SK-N-SH treated with all-trans-retinoic acid at 6 μM for 48 hours (cell line): Measurements from ENCODE around the gene MXRA7.

ENCODE experiments used
- CSDC2 ChIP-seq: fragments of 250-450 bp; sonication (Bioruptor Pico); IDR thresholded peaks from 2 replicates; pipeline ENCODE4 v1.5.0; 2020; ENCODE audit warnings: mild to moderate bottlenecking, moderate library complexity
- ISL1 ChIP-seq: fragments of 250-450 bp; sonication (Bioruptor Pico); IDR thresholded peaks from 2 replicates; pipeline ENCODE4 v2.1.2; 2022; ENCODE audit warnings: mild to moderate bottlenecking, moderate library complexity
- OSR1 ChIP-seq: fragments of 250-450 bp; sonication (Bioruptor Pico); IDR thresholded peaks from 2 replicates; pipeline ENCODE4 v1.8.0; 2022; ENCODE audit warnings: moderate library complexity, mild to moderate bottlenecking, inconsistent platforms
- TCF4 ChIP-seq: fragments of 250-450 bp; sonication (Bioruptor Pico); IDR thresholded peaks from 2 replicates; pipeline ENCODE4 v1.8.0; 2021; ENCODE audit warnings: mild to moderate bottlenecking, moderate library complexity, borderline replicate concordance
- ZFP3 ChIP-seq: fragments of 250-450 bp; sonication (Bioruptor Pico); IDR thresholded peaks from 2 replicates; pipeline ENCODE4 v1.5.0; 2020; ENCODE audit warnings: mild to moderate bottlenecking, moderate library complexity
- ZFP30 ChIP-seq: fragments of 450-650 bp; formaldehyde crosslinking; IDR thresholded peaks from 2 replicates; pipeline ENCODE4 v1.5.0; 2022; ENCODE audit warnings: mild to moderate bottlenecking, moderate library complexity
- TF ChIP-seq, protein P1 (sequence below): fragments of 250-450 bp; sonication (Bioruptor Pico); IDR thresholded peaks from 2 replicates; pipeline ENCODE4 v1.8.0; 2020; ENCODE audit warnings: mild to moderate bottlenecking, moderate library complexity, borderline replicate concordance

DNA sequence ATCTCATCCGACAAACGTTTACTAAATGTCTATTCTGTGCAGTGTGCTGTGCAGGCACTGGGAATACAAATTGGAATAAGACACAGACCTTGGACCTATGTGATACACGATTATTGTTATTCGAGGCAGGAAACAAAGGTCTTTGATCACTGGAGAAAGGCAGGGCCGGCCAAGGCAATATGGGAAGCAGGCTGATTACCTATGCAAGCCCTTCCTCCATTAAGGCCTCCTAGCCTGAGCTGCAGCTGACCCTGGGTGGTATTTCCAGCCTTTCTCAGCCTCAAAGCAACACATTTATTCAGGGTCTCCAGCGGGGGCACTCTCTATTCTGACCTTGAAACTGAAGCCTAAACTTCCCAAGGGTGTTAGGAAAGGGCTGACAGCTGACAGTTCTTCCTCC lies 80.6 kb downstream of the MXRA7 start:
- TF ChIP-seq ISL1, result no peak
- no peak for TF ChIP-seq ZFP30 (CRISPR knock-in tag)
- no peak for TF ChIP-seq CSDC2
- no peak for TF ChIP-seq ZFP3
- TF ChIP-seq TCF4 (CRISPR knock-in tag), result no peak
- TF ChIP-seq, protein P1, sequence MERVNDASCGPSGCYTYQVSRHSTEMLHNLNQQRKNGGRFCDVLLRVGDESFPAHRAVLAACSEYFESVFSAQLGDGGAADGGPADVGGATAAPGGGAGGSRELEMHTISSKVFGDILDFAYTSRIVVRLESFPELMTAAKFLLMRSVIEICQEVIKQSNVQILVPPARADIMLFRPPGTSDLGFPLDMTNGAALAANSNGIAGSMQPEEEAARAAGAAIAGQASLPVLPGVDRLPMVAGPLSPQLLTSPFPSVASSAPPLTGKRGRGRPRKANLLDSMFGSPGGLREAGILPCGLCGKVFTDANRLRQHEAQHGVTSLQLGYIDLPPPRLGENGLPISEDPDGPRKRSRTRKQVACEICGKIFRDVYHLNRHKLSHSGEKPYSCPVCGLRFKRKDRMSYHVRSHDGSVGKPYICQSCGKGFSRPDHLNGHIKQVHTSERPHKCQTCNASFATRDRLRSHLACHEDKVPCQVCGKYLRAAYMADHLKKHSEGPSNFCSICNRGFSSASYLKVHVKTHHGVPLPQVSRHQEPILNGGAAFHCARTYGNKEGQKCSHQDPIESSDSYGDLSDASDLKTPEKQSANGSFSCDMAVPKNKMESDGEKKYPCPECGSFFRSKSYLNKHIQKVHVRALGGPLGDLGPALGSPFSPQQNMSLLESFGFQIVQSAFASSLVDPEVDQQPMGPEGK (CRISPR knock-in tag), result no peak
- no peak for TF ChIP-seq OSR1
